Esophagus muscularis mucosa (tissue), 4 donors: Measurements from ENCODE around the gene IFT20. TPM values are rescaled to one million over a fixed set of nuclear protein-coding genes. Genes with fewer than 3 reads are reported as not detected.

Experiments used
- DNase-seq: peaks from one replicate; pipeline ENCODE4 v3.0.0-alpha.2; 2017; ENCODE audit errors: extremely low spot score
- H3K27ac ChIP-seq, 4 donors: fragments of 200-600 bp; sonication (generic); replicated peaks in 1 of 4; 1 replicate in 3 of 4; 2 replicates in 1 of 4; pipeline ENCODE4 v1.5.1; 2016 to 2019; ENCODE audit warnings: mild to moderate bottlenecking in 1 of 4
- H3K27me3 ChIP-seq, 4 donors: fragments of 200-600 bp; sonication (generic); one replicate each; pipeline versions ENCODE4 v1.5.1 to v1.6.0; 2016 to 2019
- H3K36me3 ChIP-seq, 4 donors: fragments of 200-600 bp; sonication (generic); one replicate each; pipeline ENCODE4 v1.5.1; 2016 to 2019
- H3K4me1 ChIP-seq, 4 donors: fragments of 200-600 bp; sonication (generic); one replicate each; pipeline ENCODE4 v1.5.1; 2016 to 2019
- H3K4me3 ChIP-seq, 4 donors: fragments of 200-600 bp; sonication (generic); 1 replicate in 2 of 4; 2 replicates in 2 of 4; pipeline ENCODE4 v1.5.1; 2016 to 2019; ENCODE audit warnings: mild to moderate bottlenecking in 4 of 4, moderate library complexity in 1 of 4
- H3K9me3 ChIP-seq, 4 donors: fragments of 200-600 bp; sonication (generic); 1 replicate in 3 of 4; 2 replicates in 1 of 4; pipeline ENCODE4 v1.5.1; 2016 to 2019
- CTCF ChIP-seq, 3 experiments: fragments of 200-600 bp in 2 of 3; fragments of 450-650 bp in 1 of 3; sonication (generic) in 2 of 3; IDR thresholded peaks; one replicate each; pipeline ENCODE4 v1.5.1; 2017 to 2019; ENCODE audit warnings: antibody characterized with exemption in 3 of 3, mild to moderate bottlenecking in 2 of 3, moderate library complexity in 1 of 3
- EP300 ChIP-seq: sonication (generic); formaldehyde crosslinking; IDR thresholded peaks from one replicate; pipeline ENCODE4 v1.6.1; 2017; ENCODE audit warnings: antibody characterized with exemption
- POLR2A ChIP-seq: fragments of 450-650 bp; IDR thresholded peaks from one replicate; pipeline ENCODE4 v1.6.1; 2017; ENCODE audit warnings: antibody characterized with exemption, moderate library complexity, mild to moderate bottlenecking, low read depth
- POLR2AphosphoS5 ChIP-seq, 2 donors: sonication (generic); formaldehyde crosslinking; IDR thresholded peaks; one replicate each; pipeline ENCODE4 v1.6.1; 2017; ENCODE audit warnings: antibody characterized with exemption in 2 of 2
- WGBS: methylation state at CpG from one replicate; pipeline ENCODE4 v1.1.5; 2018; 5-methylcytosine and 5-hydroxymethylcytosine counted together
- intact Hi-C: fragments of 100-400 bp; cut with DNase I; formaldehyde crosslinking; loops from one replicate; pipeline ENCODE4 v1.15.1; 2023
- total RNA-seq, 4 donors: library from RNA; depleted of rRNA; stranded (reverse); fragments of >200 nt; gene quantifications; one replicate each; pipeline versions ENCODE4 v1.1.0 to v1.2.1, GENCODE V29; 2016

Gene IFT20
- total RNA-seq, 4 donors from 2014 or later, result 41.3 to 63.5 (median 47.0) TPM

- intact Hi-C loops, result loop anchor here (10.0 kb wide), 1 partner anchor 293 kb away; the partner anchor contains the start of gene NLK
- Histone ChIP-seq H3K4me3 (peak overlapping the region in 1 of 4 donors; percentile 1), H3K9me3 (no peaks in the 10 kb centered on the region), H3K36me3 (peaks cover 39 to 41% (median 40%) of the 10 kb centered on the region in 4 donors), H3K27ac (peak overlapping the region; percentile 41 to 99 (median 76)), H3K4me1 (peaks cover 52 to 61% (median 57%) of the 10 kb centered on the region in 4 donors), H3K27me3 (no peaks in the 10 kb centered on the region)
- TF ChIP-seq CTCF (IDR thresholded peaks at IDR 0.05) (no peak), POLR2AphosphoS5 (IDR thresholded peaks at IDR 0.05) (peak; percentile 22 to 36), POLR2A (no peak), EP300 (no peak)
- DNase-seq, result no peak
- 61% methylated on average over 5 of the region's 5 CpGs for WGBS
These were observed 2.9 kb upstream of the IFT20 start for GRCh38 chr17:28338056-28338768.

GRCh38 chr17:28335959-28336871, 943 bp upstream of the IFT20 start:
- no peaks in the 10 kb centered on the region for H3K9me3 ChIP-seq
- TF ChIP-seq POLR2A, result no peak
- peak; percentile 42 for TF ChIP-seq EP300
- peak in 1 of 2 donors; percentile 70 for TF ChIP-seq POLR2AphosphoS5 (IDR thresholded peaks at IDR 0.05)
- no peak for TF ChIP-seq CTCF (IDR thresholded peaks at IDR 0.05)
- no peak for DNase-seq
- peaks cover 55 to 68% (median 58%) of the 10 kb centered on the region in 4 donors for H3K4me1 ChIP-seq
- H3K27ac ChIP-seq, result peak overlapping the region; percentile 91 to 99 (median 97)
- intact Hi-C loops, result loop anchor here (10.0 kb wide), 1 partner anchor 291 kb away; the partner anchor contains the start of gene NLK
- peak overlapping the region; percentile 79 to 90 (median 84) for H3K4me3 ChIP-seq
- H3K36me3 ChIP-seq, result peaks cover 27 to 32% (median 30%) of the 10 kb centered on the region in 4 donors
- H3K27me3 ChIP-seq, result no peaks in the 10 kb centered on the region
- 6% methylated on average over 24 of the region's 29 CpGs for WGBS

GRCh38 chr17:28334666-28335200, 539 bp downstream of the IFT20 start:
- DNase-seq, result no peak
- intact Hi-C loops, result loop anchor here (10.0 kb wide), 1 partner anchor 290 kb away; the partner anchor contains the start of gene NLK

More at GRCh38 chr17:28334666-28335200, 539 bp downstream of the IFT20 start:
- Histone ChIP-seq H3K4me1 (peaks cover 50 to 60% (median 55%) of the 10 kb centered on the region in 4 donors), H3K27me3 (no peaks in the 10 kb centered on the region), H3K4me3 (peak overlapping the region; percentile 79 to 90 (median 84)), H3K27ac (peak overlapping the region; percentile 91 to 99 (median 97)), H3K9me3 (no peaks in the 10 kb centered on the region), H3K36me3 (peaks cover 19 to 32% (median 30%) of the 10 kb centered on the region in 4 donors)
- TF ChIP-seq POLR2AphosphoS5 (IDR thresholded peaks at IDR 0.05) (no peak), POLR2A (no peak), CTCF (IDR thresholded peaks at IDR 0.05) (no peak), EP300 (no peak)
- 12% methylated on average over 11 of the region's 18 CpGs for WGBS
